COLO829 (cell line): Measurements from ENCODE around the gene OPN5.
"Not testable (repeated sequence)": the region's sequence is repeated elsewhere in the genome, so short reads cannot be mapped to it uniquely, and the experiment has no call there.

ENCODE experiments used
- DNase-seq: peaks from one replicate; pipeline ENCODE4 v3.0.0; 2012; ENCODE audit warnings: low spot score

Gene OPN5

GRCh38 chr6:47781732-47782131 lies at the start of gene OPN5:
TSS of gene OPN5 (plus strand) at chr6:47782032. CDS start at chr6:47782067, 35 bp downstream.
- no peak for DNase-seq

DNA sequence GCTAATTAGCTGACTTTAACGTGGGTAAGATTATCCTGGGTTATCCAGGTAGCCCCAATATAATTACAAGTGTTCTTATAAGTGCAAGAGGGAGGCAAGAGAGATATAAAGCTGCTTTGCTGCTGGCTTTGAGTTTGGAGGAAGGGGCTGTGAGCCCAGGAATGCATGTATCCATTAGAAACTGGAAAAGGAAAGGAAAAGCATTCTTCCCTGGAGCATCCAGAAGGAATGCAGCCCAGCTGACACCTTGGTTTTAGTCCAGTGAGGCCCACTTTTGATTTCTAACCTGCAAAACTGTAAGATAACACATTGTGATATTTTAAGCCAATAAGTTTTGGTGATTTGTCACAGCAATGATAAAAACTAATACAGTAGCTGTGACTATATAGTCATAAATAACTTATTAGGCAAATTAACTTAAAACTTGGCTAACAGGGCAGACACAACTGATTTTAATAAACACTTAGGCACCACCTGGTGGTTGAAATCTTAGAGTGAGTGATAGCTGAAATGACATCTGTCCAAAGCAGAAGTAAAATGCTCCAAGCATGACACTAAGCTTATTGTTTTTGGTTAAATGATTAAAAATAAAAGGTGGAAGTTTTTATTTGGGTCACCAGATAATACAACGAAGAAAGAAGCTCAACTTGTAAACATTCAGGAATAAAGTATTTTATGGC lies 47.8 kb upstream of the OPN5 start:
- DNase-seq, result peak; percentile 23

DNA sequence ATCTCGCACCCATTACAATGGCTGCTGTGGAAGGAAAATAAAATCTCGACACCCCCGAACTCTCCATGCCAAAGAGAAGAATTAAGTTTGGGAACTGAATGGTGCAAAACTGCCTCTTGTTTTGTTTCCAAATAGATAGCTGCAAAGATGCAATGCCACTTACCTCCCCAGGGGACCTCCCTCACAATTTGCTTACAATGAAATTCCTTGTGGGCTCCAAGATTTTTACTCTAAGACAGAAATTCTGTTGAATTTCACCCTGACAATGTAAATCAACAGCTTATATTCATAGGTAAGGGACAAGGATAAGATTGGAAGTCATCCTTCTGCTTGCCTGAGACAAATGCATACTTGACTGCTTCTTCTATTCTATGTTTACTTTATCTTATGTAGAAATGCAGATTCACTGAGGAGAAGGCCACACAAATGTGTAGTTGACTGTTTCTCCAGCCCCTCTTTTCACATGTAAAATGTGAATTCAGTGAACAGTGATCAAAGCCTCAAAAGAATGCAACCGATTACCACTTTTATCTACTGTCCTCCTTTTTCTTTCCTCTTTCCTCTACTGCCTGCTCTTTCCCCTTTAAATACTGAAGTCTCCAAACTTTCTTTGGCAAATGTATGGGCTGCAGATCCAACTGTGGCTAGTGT lies 46.9 kb upstream of the OPN5 start:
- no peak for DNase-seq

DNA sequence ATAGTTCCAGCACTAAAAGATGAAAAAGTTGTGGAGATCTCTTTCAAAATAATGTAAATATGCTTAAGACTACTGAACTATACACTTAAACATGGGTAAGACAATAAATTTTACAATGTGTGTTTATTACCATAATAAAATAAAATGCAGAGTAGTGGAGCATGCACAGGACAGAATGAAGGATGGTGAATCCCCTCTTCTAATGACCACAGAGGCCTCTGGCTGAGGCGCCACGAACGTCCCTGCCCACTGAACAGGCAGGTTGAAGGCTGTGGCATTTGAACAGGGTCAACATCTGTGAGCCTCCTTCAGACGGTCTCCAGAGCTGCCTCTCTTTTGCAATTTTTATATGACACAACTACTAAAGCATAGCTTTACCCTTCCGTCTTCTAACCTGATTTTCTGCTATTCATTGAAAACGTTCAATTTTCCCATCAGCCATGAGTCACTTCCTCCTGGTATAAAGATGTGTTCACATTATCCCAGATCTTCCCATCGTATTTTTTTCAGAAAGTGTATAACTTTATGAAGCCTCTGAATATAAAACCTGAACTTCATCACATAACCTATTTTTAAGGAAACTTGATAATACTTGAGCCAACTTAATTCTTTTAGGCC lies 45.6 kb upstream of the OPN5 start:
- peak; percentile 46 for DNase-seq

DNA sequence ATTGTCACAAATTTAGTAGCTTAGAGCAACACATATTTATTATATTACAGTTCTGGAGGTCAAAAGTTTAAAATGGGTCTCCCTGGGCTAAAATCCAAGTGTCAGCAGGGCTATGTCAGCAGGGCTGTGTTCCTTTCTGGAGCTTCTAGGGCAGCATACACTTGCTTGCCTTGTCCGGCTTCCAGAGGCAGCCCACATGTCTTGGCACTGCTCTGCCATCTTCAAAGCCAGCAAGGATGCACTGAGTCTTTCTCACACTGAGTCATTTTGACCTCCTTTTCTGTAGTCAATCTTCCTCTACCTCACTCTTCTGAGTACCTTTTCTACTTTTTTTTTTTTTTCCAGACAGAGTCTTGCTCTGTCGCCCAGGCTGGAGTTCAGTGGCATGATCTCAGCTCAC lies 44.4 kb upstream of the OPN5 start:
- DNase-seq, result no peak

GRCh38 chr6:47740714-47741113 lies 41.1 kb upstream of the OPN5 start:
- no peak for DNase-seq

DNA sequence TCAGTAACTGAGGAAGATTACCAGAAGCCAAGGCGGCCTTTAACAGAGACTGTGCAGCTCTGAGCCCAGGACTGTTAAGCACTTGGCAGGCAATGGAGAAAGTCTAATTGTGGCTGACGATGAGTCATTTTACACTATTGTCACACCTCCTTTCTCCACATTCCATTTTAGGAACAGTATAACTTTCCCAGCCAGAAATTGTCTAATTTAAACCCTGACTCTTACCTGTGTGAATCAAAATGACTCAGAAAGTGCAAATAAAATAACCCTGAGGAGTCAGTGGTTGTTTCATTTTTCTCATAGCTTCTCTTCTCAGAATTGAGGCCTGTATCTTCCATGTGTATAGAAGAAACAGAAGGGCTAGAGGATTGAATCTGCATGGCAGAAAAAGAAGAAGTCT lies 40.0 kb upstream of the OPN5 start:
- DNase-seq, result no peak

GRCh38 chr6:47743744-47744143 lies 38.1 kb upstream of the OPN5 start:
- no peak for DNase-seq

DNA sequence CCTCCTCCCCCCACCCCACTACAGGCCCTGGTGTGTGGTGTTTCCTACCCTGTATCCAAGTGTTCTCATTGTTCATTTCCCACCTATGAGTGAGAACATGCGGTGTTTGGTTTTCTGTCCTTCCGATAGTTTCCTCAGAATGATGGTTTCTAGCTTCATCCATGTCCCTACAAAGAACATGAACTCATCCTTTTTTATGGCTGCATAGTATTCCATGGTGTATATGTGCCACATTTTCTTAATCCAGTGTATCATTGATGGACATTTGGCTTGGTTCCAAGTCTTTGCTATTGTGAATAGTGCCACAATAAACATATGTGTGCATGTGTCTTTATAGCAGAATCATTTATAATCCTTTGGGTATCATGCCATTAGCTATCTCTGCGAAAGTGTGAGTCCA lies 36.6 kb upstream of the OPN5 start:
- not testable (repeated sequence) for DNase-seq

DNA sequence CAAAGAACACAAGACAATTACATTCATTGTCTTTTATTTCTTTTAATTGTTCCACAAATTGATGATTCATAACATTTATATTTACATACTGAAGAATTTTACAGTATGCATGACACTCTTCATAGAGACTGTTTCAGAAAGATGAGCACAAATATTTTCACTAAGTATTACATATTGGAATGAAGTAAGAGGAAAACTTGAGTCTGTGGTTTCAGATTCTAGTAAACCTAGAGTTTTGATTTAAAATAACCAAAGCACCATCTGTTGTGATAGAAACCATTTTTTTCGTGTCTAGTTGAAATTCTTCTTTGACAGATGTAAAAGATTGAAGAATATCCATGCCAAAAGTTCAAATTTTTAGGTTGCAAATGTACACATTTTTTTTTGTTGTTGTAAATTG lies 32.1 kb upstream of the OPN5 start:
- no peak for DNase-seq

GRCh38 chr6:47752801-47753200 lies 29.0 kb upstream of the OPN5 start:
- DNase-seq, result no peak

- no peak for DNase-seq
These were observed 22.5 kb upstream of the OPN5 start for GRCh38 chr6:47759364-47759763.

GRCh38 chr6:47762502-47762901 lies 19.3 kb upstream of the OPN5 start:
- DNase-seq, result no peak

- no peak for DNase-seq
These were observed 15.4 kb upstream of the OPN5 start for GRCh38 chr6:47766445-47766844.

GRCh38 chr6:47767102-47767501 lies 14.7 kb upstream of the OPN5 start:
- DNase-seq, result no peak

DNA sequence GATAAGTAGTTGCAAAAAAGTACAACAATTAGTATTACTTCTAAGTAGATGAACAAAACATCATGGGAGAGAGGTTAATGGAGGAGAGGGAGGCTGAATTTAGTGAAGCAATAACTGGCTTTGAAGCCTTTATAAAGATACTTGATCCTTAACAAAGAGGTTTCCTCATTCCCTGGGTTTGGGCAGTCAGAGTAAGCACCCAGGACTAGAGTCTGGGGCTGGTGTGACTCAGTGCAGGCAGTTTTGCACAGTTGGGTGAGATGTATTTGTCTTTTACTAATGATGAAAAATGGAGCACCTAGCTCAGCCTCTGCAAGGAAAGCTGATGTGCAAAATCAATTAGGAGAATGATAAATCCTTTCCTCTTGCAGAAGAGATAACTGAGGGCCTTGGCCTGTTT lies 11.8 kb upstream of the OPN5 start:
- DNase-seq, result no peak

DNA sequence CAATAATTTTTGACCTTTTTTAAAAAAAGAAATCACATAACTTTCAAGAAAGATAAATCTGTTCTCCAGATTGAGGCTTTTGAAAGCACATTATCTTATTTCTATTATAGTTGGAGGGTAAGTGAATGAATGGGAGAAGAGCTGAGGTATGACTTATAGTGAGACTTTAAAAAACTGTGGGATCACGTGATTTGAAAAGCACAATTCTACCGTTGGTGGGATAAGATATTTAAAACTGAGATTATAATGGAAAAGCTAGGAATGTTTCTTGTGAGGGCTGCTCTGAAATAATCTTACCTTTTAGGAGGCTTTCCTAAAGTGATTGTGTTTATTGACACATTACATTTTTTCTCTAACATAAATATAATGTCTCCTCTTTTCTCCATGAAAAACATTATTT lies 9.5 kb upstream of the OPN5 start:
- no peak for DNase-seq

DNA sequence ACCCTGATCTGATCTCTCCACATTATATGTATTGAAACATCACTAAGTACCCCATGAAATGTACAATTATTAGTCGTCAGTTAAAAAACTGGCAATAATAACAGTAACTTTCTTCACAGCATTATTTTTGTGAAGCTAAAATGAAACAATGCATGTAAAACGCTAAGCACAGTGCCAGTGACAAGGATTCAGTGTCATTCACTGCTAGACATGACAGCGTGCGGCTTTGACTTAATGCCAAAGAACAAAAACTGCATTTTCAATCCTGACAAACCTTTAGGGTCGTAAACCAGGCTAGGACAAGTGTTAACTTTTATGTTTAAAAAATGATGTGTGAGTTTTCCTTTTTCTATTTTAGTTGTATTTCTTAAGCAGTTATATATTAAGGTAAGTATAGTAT lies 8.8 kb upstream of the OPN5 start:
- no peak for DNase-seq

DNA sequence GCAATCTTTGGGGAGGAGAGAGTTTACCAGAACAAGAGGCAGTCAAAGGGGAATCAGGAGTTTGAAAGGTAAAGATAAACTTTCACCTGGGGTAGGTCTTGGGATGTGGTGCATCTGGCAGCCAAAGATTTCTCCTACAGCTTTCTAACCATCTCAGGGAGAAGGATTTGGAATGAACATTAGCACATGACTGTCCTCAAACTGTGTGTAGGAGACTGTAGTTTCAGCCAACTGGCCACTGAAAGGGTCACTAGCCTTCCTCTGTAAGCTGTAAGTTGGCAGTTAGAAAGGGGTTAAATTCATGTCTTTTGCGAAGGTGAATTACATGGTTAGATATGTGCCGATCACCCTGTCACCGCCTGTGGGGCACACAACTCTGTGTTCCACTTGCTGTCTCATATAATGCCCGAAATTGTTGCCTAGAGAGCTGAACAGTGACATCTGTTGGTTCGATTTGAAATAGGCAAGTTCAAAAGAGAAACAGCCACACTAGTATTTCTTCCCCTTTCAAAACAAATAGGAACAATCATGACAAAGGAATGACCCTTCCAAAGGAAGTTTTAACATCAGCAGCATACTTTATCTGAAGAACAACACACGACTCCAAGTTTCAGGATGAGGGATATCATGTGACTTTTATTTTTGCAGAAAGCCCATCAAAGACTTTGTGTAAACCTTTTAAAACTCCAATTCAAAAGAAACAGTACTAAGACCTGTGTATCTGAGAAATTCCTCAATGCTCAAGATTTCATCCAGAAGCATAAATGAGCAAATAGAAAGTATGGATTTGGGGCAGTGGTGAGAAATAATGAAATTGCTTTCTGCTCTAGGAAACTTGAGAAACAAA lies 1.1 kb upstream of the OPN5 start:
- peak; percentile 84 for DNase-seq

- no peak for DNase-seq
These were observed 3.4 kb downstream of the OPN5 start for GRCh38 chr6:47785182-47785581.

GRCh38 chr6:47787620-47788497 lies 6.0 kb downstream of the OPN5 start:
- DNase-seq, result peak; percentile 58

- no peak for DNase-seq
These were observed 6.7 kb downstream of the OPN5 start for GRCh38 chr6:47788498-47788884.
